Ishikawa (cell line): ENCODE measurements around the gene MTMR10.

Experiments used
- CEBPB ChIP-seq: IDR thresholded peaks from 2 replicates; pipeline ENCODE4 v1.6.1; 2012
- CREB1 ChIP-seq: IDR thresholded peaks from 2 replicates; pipeline ENCODE4 v1.6.1; 2012; ENCODE audit warnings: low read depth
- EGR1 ChIP-seq: IDR thresholded peaks from 2 replicates; pipeline ENCODE4 v1.6.1; 2012
- EP300 ChIP-seq: IDR thresholded peaks from 2 replicates; pipeline ENCODE4 v1.6.1; 2012; ENCODE audit warnings: borderline replicate concordance
- FOXM1 ChIP-seq: IDR thresholded peaks from 2 replicates; pipeline ENCODE4 v1.6.1; 2012; ENCODE audit warnings: low read depth, borderline replicate concordance
- NFIC ChIP-seq: IDR thresholded peaks from 2 replicates; pipeline ENCODE4 v1.6.1; 2012
- RAD21 ChIP-seq: IDR thresholded peaks from 2 replicates; pipeline ENCODE4 v1.6.1; 2012; ENCODE audit warnings: low read depth
- TAF1 ChIP-seq: IDR thresholded peaks from 2 replicates; pipeline ENCODE4 v1.6.1; 2012; ENCODE audit warnings: low read depth, mild to moderate bottlenecking
- TCF12 ChIP-seq: IDR thresholded peaks from 2 replicates; pipeline ENCODE4 v1.6.1; 2012; ENCODE audit warnings: low read depth
- TEAD4 ChIP-seq: IDR thresholded peaks from 2 replicates; pipeline ENCODE4 v1.6.1; 2012
- YY1 ChIP-seq: IDR thresholded peaks from 2 replicates; pipeline ENCODE4 v1.6.1; 2012; ENCODE audit warnings: low read depth
- ZBTB7A ChIP-seq: IDR thresholded peaks from 2 replicates; pipeline ENCODE4 v1.6.1; 2012; ENCODE audit warnings: low read depth
- TF ChIP-seq, protein P1 (sequence below): IDR thresholded peaks from 2 replicates; pipeline ENCODE4 v1.6.1; 2012; ENCODE audit warnings: low read depth, mild to moderate bottlenecking
- TF ChIP-seq, protein P2 (sequence below): IDR thresholded peaks from 2 replicates; pipeline ENCODE4 v1.6.1; 2012
- TF ChIP-seq, protein P3 (sequence below): IDR thresholded peaks from 2 replicates; pipeline ENCODE4 v1.6.1; 2012

The MTMR10 gene

DNA sequence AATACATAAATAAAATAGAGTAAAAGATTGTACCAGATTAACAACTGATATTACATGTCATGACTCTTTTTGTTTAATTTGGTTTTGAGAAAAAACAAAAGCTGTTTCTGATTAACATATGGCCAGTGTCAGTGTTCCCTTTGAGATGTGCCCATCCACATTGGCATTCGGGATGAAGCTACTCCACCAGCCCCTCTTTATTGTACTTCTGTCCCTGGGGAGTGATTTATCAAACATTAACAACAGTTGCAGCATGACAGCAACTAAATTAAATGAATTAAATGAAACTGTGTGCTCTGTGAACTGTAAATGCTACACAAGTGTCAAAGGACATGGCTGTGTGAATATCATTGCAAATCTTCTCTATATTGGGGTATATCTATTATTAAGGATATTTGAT lies 25.9 kb upstream of the MTMR10 start:
- TF ChIP-seq EP300 (no peak), CEBPB (no peak), YY1 (no peak), NFIC (no peak), TEAD4 (no peak), FOXM1 (no peak), CREB1 (no peak), TCF12 (no peak), RAD21 (no peak), EGR1 (no peak), TAF1 (no peak)
- TF ChIP-seq, protein P1, sequence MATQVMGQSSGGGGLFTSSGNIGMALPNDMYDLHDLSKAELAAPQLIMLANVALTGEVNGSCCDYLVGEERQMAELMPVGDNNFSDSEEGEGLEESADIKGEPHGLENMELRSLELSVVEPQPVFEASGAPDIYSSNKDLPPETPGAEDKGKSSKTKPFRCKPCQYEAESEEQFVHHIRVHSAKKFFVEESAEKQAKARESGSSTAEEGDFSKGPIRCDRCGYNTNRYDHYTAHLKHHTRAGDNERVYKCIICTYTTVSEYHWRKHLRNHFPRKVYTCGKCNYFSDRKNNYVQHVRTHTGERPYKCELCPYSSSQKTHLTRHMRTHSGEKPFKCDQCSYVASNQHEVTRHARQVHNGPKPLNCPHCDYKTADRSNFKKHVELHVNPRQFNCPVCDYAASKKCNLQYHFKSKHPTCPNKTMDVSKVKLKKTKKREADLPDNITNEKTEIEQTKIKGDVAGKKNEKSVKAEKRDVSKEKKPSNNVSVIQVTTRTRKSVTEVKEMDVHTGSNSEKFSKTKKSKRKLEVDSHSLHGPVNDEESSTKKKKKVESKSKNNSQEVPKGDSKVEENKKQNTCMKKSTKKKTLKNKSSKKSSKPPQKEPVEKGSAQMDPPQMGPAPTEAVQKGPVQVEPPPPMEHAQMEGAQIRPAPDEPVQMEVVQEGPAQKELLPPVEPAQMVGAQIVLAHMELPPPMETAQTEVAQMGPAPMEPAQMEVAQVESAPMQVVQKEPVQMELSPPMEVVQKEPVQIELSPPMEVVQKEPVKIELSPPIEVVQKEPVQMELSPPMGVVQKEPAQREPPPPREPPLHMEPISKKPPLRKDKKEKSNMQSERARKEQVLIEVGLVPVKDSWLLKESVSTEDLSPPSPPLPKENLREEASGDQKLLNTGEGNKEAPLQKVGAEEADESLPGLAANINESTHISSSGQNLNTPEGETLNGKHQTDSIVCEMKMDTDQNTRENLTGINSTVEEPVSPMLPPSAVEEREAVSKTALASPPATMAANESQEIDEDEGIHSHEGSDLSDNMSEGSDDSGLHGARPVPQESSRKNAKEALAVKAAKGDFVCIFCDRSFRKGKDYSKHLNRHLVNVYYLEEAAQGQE = no peak
- TF ChIP-seq, protein P2, sequence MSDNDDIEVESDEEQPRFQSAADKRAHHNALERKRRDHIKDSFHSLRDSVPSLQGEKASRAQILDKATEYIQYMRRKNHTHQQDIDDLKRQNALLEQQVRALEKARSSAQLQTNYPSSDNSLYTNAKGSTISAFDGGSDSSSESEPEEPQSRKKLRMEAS = no peak

DNA sequence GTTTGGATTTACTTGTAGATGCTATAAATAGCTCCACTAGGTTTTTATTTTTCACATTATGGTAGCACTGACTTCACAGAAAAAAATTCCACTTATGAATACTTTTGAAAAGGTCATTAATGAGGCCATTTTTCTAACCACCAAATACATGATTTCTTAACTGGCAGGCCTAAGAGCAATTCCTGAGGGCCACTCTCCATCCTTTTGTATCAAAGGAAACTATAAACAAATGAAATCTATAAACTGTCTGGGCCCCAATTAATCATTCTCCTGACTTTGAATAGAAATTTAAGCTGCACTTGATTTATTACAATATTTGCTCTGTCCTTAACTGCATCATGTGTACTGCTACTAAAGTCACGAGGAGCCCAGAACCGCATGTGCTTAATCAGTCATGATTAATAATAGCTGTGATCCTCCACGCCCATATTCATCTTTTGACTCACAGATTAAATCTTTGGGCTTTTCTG lies 25.1 kb upstream of the MTMR10 start:
- TF ChIP-seq CREB1 = no peak
- TF ChIP-seq EGR1 = no peak
- TF ChIP-seq TCF12 = no peak
- no peak for TF ChIP-seq FOXM1
- TF ChIP-seq ZBTB7A = no peak
- TF ChIP-seq, protein P3, sequence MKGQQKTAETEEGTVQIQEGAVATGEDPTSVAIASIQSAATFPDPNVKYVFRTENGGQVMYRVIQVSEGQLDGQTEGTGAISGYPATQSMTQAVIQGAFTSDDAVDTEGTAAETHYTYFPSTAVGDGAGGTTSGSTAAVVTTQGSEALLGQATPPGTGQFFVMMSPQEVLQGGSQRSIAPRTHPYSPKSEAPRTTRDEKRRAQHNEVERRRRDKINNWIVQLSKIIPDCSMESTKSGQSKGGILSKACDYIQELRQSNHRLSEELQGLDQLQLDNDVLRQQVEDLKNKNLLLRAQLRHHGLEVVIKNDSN = no peak
- TF ChIP-seq CEBPB = no peak
- no peak for TF ChIP-seq NFIC
- TF ChIP-seq, protein P1 = no peak
- no peak for TF ChIP-seq EP300
- TF ChIP-seq YY1 = no peak

DNA sequence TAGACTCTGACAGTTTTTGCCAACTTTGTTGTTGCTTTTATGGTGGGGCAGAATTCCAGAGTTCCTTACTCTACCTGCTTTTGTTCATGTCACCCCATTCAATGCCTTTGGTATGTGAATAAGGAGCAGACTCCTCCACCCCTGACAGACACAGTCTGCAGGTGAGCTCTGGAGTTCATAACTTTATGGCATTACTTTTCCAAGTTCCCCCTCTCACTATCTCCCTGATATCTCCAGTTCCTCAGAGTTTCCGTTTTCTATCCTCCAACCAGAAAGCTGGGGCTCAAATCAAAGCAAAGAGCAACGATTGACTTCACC lies 23.1 kb upstream of the MTMR10 start:
- TF ChIP-seq, protein P2 = no peak
- no peak for TF ChIP-seq RAD21
- no peak for TF ChIP-seq TEAD4
- no peak for TF ChIP-seq ZBTB7A

DNA sequence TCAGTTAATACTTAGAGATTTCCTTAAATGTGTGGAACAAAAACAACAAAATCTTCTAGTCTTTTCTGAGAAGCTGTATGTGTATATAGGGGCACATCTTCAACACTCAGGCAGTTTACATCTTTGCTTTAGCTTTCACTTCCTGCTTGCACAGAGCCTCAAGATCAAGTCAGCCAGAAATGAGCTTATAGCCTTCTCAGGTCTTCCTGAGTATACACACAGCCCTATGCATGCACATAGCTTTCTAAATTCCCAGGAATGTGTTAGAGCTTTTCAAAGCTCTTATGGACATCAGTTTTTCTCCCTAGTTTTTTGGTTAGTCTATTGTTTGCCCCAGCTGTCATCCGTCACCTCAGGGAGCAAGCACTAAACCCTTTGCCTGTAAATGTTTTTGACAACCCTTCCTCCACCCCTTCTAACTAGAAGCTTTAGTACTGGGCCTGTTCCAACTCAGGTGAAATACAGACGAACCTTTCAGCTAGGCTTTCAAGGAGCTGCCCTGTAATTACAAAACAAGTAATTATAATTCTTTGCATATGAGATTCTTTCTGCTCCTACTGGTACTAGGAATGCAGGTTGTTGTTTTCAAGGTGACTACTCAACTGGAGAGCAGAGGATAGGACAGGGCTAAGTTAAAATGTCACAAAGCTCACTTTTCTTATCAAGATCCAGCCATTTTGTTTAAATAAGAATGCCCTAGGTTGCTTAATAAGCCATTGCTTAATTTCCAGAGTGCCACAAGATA lies 22.6 kb upstream of the MTMR10 start:
- TF ChIP-seq CEBPB (no peak), TEAD4 (peak; percentile 32; the same call in 1 of the 2 replicates), EP300 (no peak; the same call in 1 of the 2 replicates), RAD21 (no peak), ZBTB7A (no peak), FOXM1 (no peak)
- TF ChIP-seq, protein P1 = no peak

DNA sequence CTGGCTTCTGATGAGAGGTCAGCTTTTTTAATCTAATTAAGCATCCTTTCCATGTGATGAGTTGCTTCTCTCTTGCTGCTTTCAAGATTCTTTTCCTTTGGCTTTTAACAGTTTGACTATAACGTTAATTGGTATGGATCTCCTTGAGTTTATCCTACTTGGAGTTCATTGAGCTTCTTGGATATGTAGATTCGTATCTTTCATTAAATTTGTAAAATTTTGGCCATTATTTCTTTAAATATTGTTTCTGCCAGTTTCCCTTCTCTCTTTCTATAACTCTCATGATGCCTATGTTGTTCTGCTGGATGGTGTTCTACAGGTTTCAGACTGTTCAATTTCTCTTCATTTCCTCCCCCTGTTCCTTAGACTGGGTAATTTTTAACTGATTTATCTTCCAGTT lies 21.0 kb upstream of the MTMR10 start:
- no peak for TF ChIP-seq TAF1
- TF ChIP-seq ZBTB7A = no peak
- TF ChIP-seq RAD21 = no peak
- no peak for TF ChIP-seq FOXM1
- no peak for TF ChIP-seq NFIC
- TF ChIP-seq YY1 = no peak
- TF ChIP-seq TCF12 = no peak
- TF ChIP-seq, protein P2 = no peak
- TF ChIP-seq, protein P3 = no peak
